NCI-H187 (cell line): ENCODE results near the gene TRAF2.
A peak's percentile ranks its signal among the peaks of the same experiment; 100 is the strongest.

Source experiments
- DNase-seq, 2 experiments: peaks; one replicate each; lab custom pipeline; 2025; lab: John Stamatoyannopoulos, UW

Gene TRAF2

GRCh38 chr9:136949817-136950655 lies 63.7 kb downstream of the TRAF2 start:
- DNase-seq, result peak; percentile 55 to 85

GRCh38 chr9:136950656-136951276 lies 64.5 kb downstream of the TRAF2 start:
- DNase-seq, result no peak

DNA sequence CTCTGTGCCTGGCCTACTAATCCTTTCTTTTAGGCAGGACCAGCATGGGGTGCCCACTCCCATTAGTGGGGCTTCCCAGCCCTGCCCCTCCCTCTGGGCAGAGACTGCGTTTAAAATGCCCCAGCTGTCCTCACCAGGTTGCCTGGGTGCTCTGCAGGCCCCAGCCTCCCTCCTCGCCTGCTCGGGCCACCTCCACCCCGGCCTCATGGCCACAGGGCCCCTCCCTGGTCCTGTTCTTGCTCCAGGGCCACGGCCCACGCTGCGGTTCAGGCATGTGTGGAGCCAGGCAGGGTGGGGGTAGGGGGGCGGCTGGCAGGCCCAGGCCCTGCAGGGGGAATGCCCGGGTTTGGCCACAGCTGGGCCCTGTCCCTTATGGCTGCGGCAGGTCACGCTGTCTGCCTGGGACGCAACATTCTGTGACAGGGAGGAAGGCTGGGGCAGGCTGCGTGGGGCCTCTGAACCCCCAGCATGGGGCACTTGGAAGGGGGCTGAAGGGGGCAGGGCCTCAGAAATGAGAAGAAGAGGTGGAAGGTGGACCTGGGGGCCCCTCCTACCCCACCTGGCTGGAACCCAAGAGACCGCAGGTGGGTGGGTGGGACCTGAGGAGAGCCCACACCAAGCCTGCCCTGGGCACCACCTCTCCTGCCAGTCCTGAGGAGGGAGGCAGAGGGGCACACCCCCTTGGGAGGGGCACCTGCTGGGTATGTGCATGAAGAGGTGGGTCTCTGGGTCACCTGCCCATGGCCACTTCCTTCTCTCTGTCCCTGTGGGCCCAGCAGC lies 65.4 kb downstream of the TRAF2 start, which contains the start of gene LCN12:
Gene LCN12, plus strand, starts transcription at position 733 of the 780 bp plus-strand sequence. CDS start 55 bp downstream, outside the sequence.
- no peak for DNase-seq

DNA sequence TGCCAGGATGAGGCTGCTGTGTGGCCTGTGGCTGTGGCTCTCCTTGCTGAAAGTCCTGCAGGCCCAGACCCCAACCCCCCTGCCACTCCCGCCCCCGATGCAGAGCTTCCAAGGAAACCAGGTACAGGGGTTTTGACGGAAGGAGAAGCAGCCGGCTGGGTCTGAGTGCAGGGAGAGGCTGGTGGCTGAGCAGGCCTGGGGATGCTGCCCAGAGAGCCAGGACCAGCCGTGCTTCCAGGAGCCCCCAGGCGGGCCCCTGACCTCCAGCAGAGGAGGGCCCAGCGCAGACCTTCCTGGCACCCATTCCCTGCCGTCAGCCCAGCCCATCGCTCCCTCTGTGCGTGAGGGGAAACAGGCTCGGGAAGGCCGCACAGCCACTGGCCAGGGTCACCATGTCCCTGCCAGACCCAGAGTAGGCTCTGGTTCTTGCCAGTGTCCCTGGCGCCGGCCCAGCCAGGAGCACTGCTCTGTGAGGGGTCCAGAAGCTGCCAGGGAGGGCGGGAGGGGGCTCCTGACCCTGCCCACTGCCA lies 66.1 kb downstream of the TRAF2 start:
- DNase-seq, result no peak

- DNase-seq, result no peak
Measured at GRCh38 chr9:136952876-136953770, 66.8 kb downstream of the TRAF2 start.

DNA sequence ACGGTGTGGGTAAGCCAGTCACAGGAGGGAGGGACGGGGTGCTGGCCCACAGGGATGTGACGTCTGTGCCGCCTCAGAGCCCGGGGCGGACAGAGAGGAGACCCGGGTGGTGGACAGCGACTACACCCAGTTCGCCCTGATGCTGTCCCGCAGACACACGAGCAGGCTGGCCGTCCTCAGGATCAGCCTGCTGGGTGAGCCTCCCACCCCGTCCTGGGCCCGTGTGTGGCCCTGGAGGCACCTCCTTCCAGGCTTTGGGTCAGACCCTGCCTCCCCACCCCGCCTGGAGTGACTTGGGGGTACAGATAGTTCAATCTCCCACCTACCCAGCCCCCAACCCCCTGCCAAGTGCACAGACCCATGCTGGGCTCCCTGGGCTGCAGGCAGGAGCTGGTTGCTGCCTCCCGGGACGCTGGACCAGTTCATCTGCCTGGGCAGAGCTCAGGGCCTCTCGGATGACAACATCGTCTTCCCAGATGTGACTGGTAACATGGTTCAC lies 67.5 kb downstream of the TRAF2 start:
- no peak for DNase-seq

GRCh38 chr9:136954270-136955083 lies 68.2 kb downstream of the TRAF2 start:
- DNase-seq, result no peak

- no peak for DNase-seq
Measured at GRCh38 chr9:136955202-136955942, 69.1 kb downstream of the TRAF2 start.

- DNase-seq, result no peak
Measured at GRCh38 chr9:136955943-136956335, 69.6 kb downstream of the TRAF2 start.

GRCh38 chr9:136956604-136957003 lies 70.3 kb downstream of the TRAF2 start:
- no peak for DNase-seq

DNA sequence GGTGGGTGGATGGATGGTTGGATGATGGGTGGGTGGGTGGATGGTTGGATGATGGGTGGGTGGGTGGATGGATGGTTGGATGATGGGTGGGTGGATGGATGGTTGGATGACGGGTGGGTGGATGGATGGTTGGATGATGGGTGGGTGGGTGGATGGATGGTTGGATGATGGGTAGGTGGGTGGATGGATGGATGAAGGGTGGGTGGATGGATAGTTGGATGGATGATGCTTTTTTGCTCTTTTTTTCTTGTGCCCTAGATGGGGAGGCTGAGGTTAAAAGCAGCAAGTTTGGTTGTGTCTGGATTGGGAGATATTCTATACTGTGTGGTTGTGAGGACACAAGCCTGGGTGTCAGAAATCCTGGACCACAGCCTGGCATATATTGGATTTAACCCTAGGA lies 71.1 kb downstream of the TRAF2 start:
- DNase-seq, result no peak

DNA sequence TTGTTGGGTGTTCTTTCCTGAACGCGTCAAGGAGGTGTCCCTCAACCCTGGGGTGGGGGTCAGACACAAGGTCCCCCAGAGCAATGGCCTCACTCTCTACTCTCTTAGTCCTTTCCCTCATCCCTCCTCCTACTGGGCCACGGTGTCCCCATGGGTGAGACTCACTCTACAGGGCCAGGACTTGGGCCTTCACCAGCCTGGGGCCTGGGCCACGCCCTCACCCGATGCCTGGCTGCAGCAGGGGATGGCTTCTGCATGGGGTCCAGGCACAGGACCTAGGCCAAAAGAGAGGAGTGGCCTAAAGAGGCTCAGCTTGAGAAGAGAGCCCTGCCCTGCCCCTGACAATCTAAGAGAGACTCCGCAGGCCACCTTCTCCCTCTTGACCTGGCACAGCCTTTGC lies 71.6 kb downstream of the TRAF2 start:
- no peak for DNase-seq

DNA sequence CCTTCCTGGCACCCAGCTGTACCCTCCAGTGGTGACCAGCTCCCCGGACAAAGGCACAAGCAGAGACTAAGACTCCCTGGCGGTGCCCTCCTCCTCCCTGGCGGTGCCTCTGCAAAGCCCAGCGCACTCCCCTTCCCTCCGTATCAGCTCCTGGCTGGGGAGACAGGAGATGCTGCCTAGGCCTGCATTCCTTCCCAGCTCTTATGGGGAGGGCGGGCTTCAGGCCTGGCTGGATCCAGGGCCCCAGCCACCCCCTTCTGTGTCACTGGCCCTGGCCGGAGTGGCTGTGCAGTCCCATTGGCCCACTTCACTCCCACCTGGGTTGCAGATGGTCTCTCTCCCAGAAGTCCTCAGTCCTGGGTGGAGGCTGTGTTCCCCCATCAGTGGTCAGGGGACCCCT lies 72.2 kb downstream of the TRAF2 start:
- no peak for DNase-seq

DNA sequence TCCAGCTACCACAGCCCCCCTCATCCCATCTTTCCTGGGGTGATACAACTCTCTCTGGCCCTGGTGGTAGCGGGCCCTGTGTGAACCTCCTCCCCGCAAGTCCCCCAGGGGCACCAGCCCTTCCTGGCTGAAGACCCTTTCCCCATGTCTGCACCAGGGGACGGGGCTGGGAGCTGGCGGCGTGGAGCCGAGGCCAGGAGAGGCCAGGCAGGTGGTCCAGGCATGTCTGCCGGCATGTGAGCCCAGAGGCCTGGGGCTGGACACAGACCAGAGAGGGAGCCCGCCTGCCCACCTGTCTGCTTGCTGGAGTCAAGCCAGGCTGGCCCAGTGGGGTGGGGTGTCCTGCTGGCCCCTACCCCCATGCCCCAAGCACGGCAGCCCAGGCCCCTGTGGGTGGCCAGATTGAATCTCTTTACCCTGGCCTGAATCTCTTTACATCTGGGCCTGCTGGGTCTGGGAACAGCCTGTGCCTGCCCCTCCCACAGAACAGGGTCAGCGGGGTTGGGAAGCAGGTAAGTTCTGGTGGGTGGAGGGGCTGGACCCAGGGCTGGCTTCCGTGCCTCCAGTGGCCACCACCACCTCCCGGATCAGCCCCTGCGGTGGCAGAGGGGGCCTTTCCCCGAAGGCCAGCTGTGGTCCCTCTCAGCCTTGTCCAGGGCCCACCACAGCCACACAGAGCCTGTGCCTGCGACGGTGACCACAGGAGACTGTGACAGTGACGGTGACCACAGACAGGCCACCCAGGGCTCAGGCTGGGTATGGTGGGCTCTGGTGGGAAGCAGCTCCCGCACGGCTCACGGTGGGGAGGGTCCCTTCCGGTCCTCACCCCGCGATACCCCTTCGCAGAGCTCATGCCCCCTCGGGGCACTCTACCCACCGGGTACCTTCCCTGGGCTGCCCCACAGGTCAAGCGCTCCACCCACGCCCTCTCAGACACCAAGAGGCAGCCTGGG lies 72.9 kb downstream of the TRAF2 start:
- no peak for DNase-seq

GRCh38 chr9:136960212-136960937 lies 74.1 kb downstream of the TRAF2 start:
- DNase-seq, result no peak

GRCh38 chr9:136960938-136961275 lies 74.6 kb downstream of the TRAF2 start:
- DNase-seq, result no peak

- DNase-seq, result no peak
Measured at GRCh38 chr9:136961279-136962065, 75.2 kb downstream of the TRAF2 start.
